Transverse colon (tissue), 3 donors: ENCODE data around the gene OR4A15.

ENCODE experiments used
- CTCF ChIP-seq, 5 experiments: fragments of 200-600 bp in 3 of 5; fragments of 450-650 bp in 2 of 5; sonication (generic) in 3 of 5; IDR thresholded peaks; 1 replicate in 2 of 5; 2 replicates in 3 of 5; pipeline ENCODE4 v1.5.1; 2016 to 2017; ENCODE audit warnings: antibody characterized with exemption in 5 of 5, inconsistent platforms in 3 of 5, mild to moderate bottlenecking in 2 of 5, moderate library complexity in 1 of 5
- POLR2A ChIP-seq: fragments of 450-650 bp; IDR thresholded peaks from one replicate; pipeline ENCODE4 v1.6.1; 2016; ENCODE audit warnings: antibody characterized with exemption, mild to moderate bottlenecking, moderate library complexity

GRCh38 chr11:55324500-55324899 is 43.3 kb upstream of the OR4A15 start:
- TF ChIP-seq POLR2A, result no peak
- TF ChIP-seq CTCF (IDR thresholded peaks at IDR 0.05), result no peak
